OCI-LY7 (cell line): ENCODE results near the gene CNIH3. TPM values are rescaled to one million over a fixed set of nuclear protein-coding genes. Genes with fewer than 3 reads are reported as not detected.

Experiments
- BruUV-seq: library from RNA; stranded (reverse); fragments of 400-500 nt; replicated peaks from 2 replicates; lab custom pipeline; 2021; lab: Mats Ljungman, UMichigan
- CTCF ChIA-PET: fragments of 300-600 bp; sonication (Branson Sonifier 250); formaldehyde crosslinking; loops from one replicate; lab custom pipeline; 2022; ENCODE audit warnings: antibody characterized with exemption; ENCODE audit not compliant: unreplicated experiment; lab: Charles Lee
- POLR2A ChIA-PET: fragments of 300-600 bp; sonication (Branson Sonifier 250); formaldehyde crosslinking; loops from one replicate; lab custom pipeline; 2022; ENCODE audit warnings: antibody characterized with exemption; lab: Charles Lee
- DNase-seq: peaks from one replicate; pipeline ENCODE4 v3.0.0-alpha.2; 2015; ENCODE audit warnings: low spot score
- H2AFZ ChIP-seq: fragments of 200-600 bp; sonication (generic), shearing (Covaris generic); 2 replicates; pipeline ENCODE4 v1.6.1; 2014; ENCODE audit warnings: mild to moderate bottlenecking, antibody characterized with exemption, low read length, moderate library complexity
- H3K27ac ChIP-seq: fragments of 200-600 bp; sonication (generic); 2 replicates; pipeline ENCODE4 v1.5.1; 2014; ENCODE audit warnings: mixed run types, low read depth, mild to moderate bottlenecking, moderate library complexity, low read length, inconsistent platforms; ENCODE audit not compliant: poor library complexity, severe bottlenecking
- H3K36me3 ChIP-seq: fragments of 200-600 bp; sonication (generic); 2 replicates; pipeline ENCODE4 v1.6.1; 2014; ENCODE audit warnings: mild to moderate bottlenecking, antibody characterized with exemption, low read length, moderate library complexity, mixed read lengths; ENCODE audit not compliant: insufficient read depth
- H3K4me1 ChIP-seq: fragments of 200-600 bp; sonication (generic); 2 replicates; pipeline ENCODE4 v1.5.1; 2014; ENCODE audit warnings: mild to moderate bottlenecking, low read length; ENCODE audit not compliant: insufficient read depth, poor library complexity, severe bottlenecking
- H3K4me2 ChIP-seq: fragments of 200-600 bp; sonication (generic); 2 replicates; pipeline ENCODE4 v1.6.1; 2014; ENCODE audit warnings: mild to moderate bottlenecking, low read length
- H3K4me3 ChIP-seq: fragments of 200-600 bp; sonication (generic); 2 replicates; pipeline ENCODE4 v1.5.1; 2014; ENCODE audit warnings: mild to moderate bottlenecking, low read depth, low read length; ENCODE audit not compliant: poor library complexity, severe bottlenecking
- H3K79me2 ChIP-seq: fragments of 200-600 bp; sonication (generic); 2 replicates; pipeline ENCODE4 v1.6.1; 2016; ENCODE audit warnings: low read depth, mild to moderate bottlenecking, low read length, moderate library complexity, mixed read lengths; ENCODE audit not compliant: insufficient read depth
- H3K9me2 ChIP-seq: fragments of 200-600 bp; sonication (generic); 2 replicates; pipeline ENCODE4 v1.6.1; 2016; ENCODE audit warnings: mild to moderate bottlenecking, low read length, mixed read lengths; ENCODE audit not compliant: insufficient read depth
- H3K9me3 ChIP-seq: fragments of 200-600 bp; sonication (generic); 2 replicates; pipeline ENCODE4 v1.6.1; 2014; ENCODE audit warnings: mild to moderate bottlenecking, mixed run types, low read length, mixed read lengths
- H4K20me1 ChIP-seq: fragments of 200-600 bp; sonication (generic); 2 replicates; pipeline ENCODE4 v1.6.1; 2014; ENCODE audit warnings: mild to moderate bottlenecking, antibody characterized with exemption, low read length, moderate library complexity, mixed read lengths; ENCODE audit not compliant: insufficient read depth
- CTCF ChIP-seq: fragments of 200-600 bp; sonication (generic); conservative IDR thresholded peaks from 2 replicates; pipeline ENCODE4 v1.5.1; 2014; ENCODE audit warnings: mild to moderate bottlenecking, antibody characterized with exemption, low read length, moderate library complexity, mixed read lengths
- EZH2phosphoT487 ChIP-seq: fragments of 200-600 bp; sonication (generic); IDR thresholded peaks from 2 replicates; pipeline ENCODE4 v1.6.1; 2018; ENCODE audit warnings: low read depth, borderline replicate concordance, mild to moderate bottlenecking, mixed run types, antibody characterized with exemption, low read length, moderate library complexity, mixed read lengths
- intact Hi-C: fragments of 100-400 bp; cut with micrococcal nuclease; formaldehyde crosslinking; loops from one replicate; pipeline ENCODE4 v1.10.0; 2022; ENCODE audit not compliant: unreplicated experiment
- total RNA-seq, 2 experiments: library from RNA; depleted of rRNA in 1 of 2; stranded (reverse); fragments of >200 nt in 1 of 2; shearing (Covaris generic) in 1 of 2; gene quantifications; 2 replicates each; pipeline ENCODE4 v1.2.3, GENCODE V29; 2014 to 2022

Gene CNIH3
- total RNA-seq, 2 experiments from 2014 or later, result 1.9 to 2.4 TPM

- no peak overlapping the region for H3K4me3 ChIP-seq
- H3K36me3 ChIP-seq, result no peaks in the 10 kb centered on the region
- H3K9me2 ChIP-seq, result no peaks in the 10 kb centered on the region
- CTCF ChIA-PET, result interaction anchor here (0.5 kb wide), 1 partner anchor 1407 kb away, joined by 4 read pairs; no protein-coding TSS in a partner anchor
- TF ChIP-seq CTCF (no peak), EZH2phosphoT487 (no peak)
- H3K79me2 ChIP-seq, result no peaks in the 10 kb centered on the region
- no peak overlapping the region for H2AFZ ChIP-seq
- BruUV-seq, result no TSS peak
- no peak overlapping the region for H3K4me2 ChIP-seq
- H3K4me1 ChIP-seq, result no peaks in the 10 kb centered on the region
- no peaks in the 10 kb centered on the region for H4K20me1 ChIP-seq
- no peak overlapping the region for H3K27ac ChIP-seq
- POLR2A ChIA-PET, result no interaction called here
- intact Hi-C loops, result no loop called here
- no peak for DNase-seq
- H3K9me3 ChIP-seq, result no peaks in the 10 kb centered on the region
Observed at GRCh38 chr1:224769452-224770335, 153.6 kb downstream of the CNIH3 start.

- Histone ChIP-seq H3K4me3 (no peak overlapping the region), H3K79me2 (no peaks in the 10 kb centered on the region), H3K9me2 (no peaks in the 10 kb centered on the region), H3K9me3 (no peaks in the 10 kb centered on the region), H3K27ac (no peak overlapping the region), H3K36me3 (no peaks in the 10 kb centered on the region), H4K20me1 (no peaks in the 10 kb centered on the region), H2AFZ (no peak overlapping the region), H3K4me2 (no peak overlapping the region), H3K4me1 (no peaks in the 10 kb centered on the region)
- intact Hi-C loops, result no loop called here
- no peak for DNase-seq
- ChIA-PET CTCF (interaction anchor here (0.5 kb wide), 1 partner anchor 1406 kb away, joined by 4 read pairs; no protein-coding TSS in a partner anchor), POLR2A (interaction anchor here (0.6 to 0.7 kb wide), 2 partner anchors 26 to 175 kb away, joined by 3 to 4 read pairs; no protein-coding TSS in a partner anchor)
- no peak for TF ChIP-seq EZH2phosphoT487
- TF ChIP-seq CTCF, result no peak
- BruUV-seq, result no TSS peak
Observed at GRCh38 chr1:224770336-224770693, 154.2 kb downstream of the CNIH3 start.

- no peak overlapping the region for H3K4me3 ChIP-seq
- intact Hi-C loops, result no loop called here
- ChIA-PET CTCF (no interaction called here), POLR2A (no interaction called here)
- no peaks in the 10 kb centered on the region for H3K4me1 ChIP-seq
- no peaks in the 10 kb centered on the region for H3K36me3 ChIP-seq
- no peaks in the 10 kb centered on the region for H3K9me3 ChIP-seq
- H3K9me2 ChIP-seq, result no peaks in the 10 kb centered on the region
- H4K20me1 ChIP-seq, result no peaks in the 10 kb centered on the region
- DNase-seq, result no peak
- no peak overlapping the region for H3K4me2 ChIP-seq
- no peak for TF ChIP-seq EZH2phosphoT487
- TF ChIP-seq CTCF, result no peak
- no peak overlapping the region for H2AFZ ChIP-seq
- no peaks in the 10 kb centered on the region for H3K79me2 ChIP-seq
- no peak overlapping the region for H3K27ac ChIP-seq
- BruUV-seq, result no TSS peak
Observed at GRCh38 chr1:224773646-224774045, 157.5 kb downstream of the CNIH3 start.
